ENCODE results near the gene AKR7A3.

- peak; percentile 77 to 91 (median 85) for TF ChIP-seq CTCF (IDR thresholded peaks at IDR 0.05)
- peak; percentile 45 for TF ChIP-seq POLR2AphosphoS5 (IDR thresholded peaks at IDR 0.05)
Observed at GRCh38 chr1:19240673-19241538, 47.7 kb downstream of the AKR7A3 start.
